SK-N-MC (cell line): ENCODE results near the gene RTN4RL1.

Experiments used
- EZH2 ChIP-seq: fragments of 200-600 bp; sonication (generic); IDR thresholded peaks from one replicate; pipeline ENCODE4 v1.6.1; 2017; ENCODE audit warnings: antibody characterized with exemption
- FOXP2 ChIP-seq: optimal IDR thresholded peaks from 2 replicates; pipeline ENCODE3; 2011; ENCODE audit warnings: mild to moderate bottlenecking, moderate library complexity; ENCODE audit not compliant: insufficient read depth; ENCODE audit errors: extremely low read length, control extremely low read depth
- POLR2AphosphoS5 ChIP-seq: IDR thresholded peaks from 2 replicates; pipeline ENCODE4 v1.6.1; 2012; ENCODE audit warnings: mild to moderate bottlenecking, low read depth, low read length, borderline replicate concordance

DNA sequence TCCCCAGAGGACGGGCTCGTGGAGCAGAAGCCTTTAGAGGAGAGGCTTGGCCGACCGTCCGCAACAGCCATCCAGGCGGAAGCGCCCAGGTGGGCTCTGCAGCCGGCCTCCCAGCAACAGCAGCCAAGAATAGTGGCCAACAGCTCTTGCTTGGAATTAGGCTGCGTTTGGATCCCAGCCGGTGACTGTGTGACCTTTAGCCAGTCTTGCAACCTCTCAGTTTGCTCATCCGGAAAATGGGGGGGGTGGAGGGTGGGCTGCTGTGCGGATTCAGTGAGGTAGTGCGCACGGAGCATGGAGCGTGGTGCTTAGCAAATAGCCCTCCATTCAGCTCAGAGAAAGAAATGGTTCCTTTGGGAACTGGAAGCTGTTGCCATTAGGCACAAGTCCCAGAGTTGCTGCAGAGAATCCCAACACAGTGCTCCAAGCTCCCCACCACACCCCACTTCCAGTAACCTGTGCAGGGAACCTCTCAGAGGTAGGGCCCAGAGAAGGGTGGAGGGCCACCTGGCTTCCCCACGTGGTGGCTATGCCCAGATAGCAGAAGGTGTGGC is 46.7 kb downstream of the RTN4RL1 start:
- TF ChIP-seq EZH2: no peak
- TF ChIP-seq POLR2AphosphoS5: no peak
- TF ChIP-seq FOXP2: no peak
